Skin of body (tissue), 2 donors: ENCODE results near the gene CKAP2L. TPM values are rescaled to one million over a fixed set of nuclear protein-coding genes. Genes with fewer than 3 reads are reported as not detected.

ENCODE experiments used
- DNase-seq: peaks from one replicate; lab custom pipeline; 2025; lab: John Stamatoyannopoulos, UW
- total RNA-seq: library from RNA; depleted of rRNA; stranded (reverse); fragments of >200 nt; gene quantifications from one replicate; pipeline ENCODE4 v1.2.3, GENCODE V29; 2014

Gene CKAP2L
- total RNA-seq, 1 donor from 2014 or later = 6.0 TPM

- no peak for DNase-seq
Measured at GRCh38 chr2:112767693-112768330, 3.4 kb upstream of the CKAP2L start.

DNA sequence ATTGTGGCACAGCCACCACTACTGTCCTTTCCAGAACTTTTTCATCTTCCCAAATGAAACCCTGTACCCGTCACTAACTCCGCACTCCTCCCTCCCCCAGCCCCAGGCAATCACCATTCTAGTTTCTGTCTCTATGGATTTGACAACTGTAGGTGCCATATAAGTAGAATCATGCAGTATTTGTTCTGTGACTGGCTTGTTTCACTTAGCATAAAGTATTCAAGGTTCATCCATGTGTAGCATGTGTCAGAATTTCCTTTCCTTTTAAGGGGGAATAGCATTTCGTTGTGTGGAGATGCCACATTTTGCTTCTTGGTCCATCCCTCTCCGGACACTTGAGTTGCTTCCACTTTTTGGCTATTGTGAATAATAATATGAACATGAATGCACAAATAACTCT, 842 bp upstream of the CKAP2L start:
- DNase-seq = no peak

- DNase-seq = no peak
Measured at GRCh38 chr2:112762276-112762675, 2.1 kb downstream of the CKAP2L start.

DNA sequence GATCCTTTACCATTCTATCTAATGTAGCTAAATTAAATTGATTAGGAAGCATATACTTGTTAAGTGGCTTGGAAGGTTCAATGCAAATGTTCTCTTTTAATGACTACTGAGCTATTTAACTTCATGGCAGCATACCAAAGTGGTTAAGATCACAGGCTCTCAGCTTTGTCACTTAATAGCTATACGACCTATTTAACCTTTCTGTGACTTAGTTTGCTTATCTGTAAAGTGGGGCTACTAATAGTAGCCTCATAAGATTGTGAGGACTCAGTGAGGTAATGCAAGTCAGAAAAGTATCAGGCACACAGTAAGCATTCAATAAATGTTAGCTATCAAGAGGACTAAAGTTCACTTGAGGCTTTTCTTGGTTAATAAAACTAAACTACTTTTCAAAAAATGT, 4.3 kb downstream of the CKAP2L start:
- DNase-seq = no peak

- no peak for DNase-seq
Measured at GRCh38 chr2:112758711-112759110, 5.7 kb downstream of the CKAP2L start.

DNA sequence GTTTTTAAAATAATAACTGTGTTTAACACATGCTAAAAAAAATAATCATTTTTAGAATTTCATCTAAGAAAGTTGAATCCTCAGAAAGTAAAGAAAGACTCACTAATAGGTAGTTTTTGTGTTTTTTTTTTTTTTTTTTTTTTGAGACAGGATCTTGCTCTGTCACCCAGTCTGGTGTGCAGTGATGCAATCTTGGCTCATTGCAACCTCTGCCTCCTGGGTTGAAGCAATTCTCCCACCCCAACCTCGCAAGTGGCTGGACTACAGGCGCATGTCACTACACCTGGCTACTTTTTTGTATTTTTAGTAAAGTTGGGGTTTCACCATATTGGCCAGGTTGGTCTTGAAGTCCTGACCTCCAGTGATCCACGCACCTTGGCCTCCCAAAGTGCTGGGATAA, 7.1 kb downstream of the CKAP2L start:
- DNase-seq = no peak

GRCh38 chr2:112756207-112756606, 8.2 kb downstream of the CKAP2L start:
- no peak for DNase-seq

- DNase-seq = no peak
Measured at GRCh38 chr2:112755444-112755843, 9.0 kb downstream of the CKAP2L start.

- no peak for DNase-seq
Measured at GRCh38 chr2:112754564-112754963, 9.8 kb downstream of the CKAP2L start.

GRCh38 chr2:112752667-112753066, 11.7 kb downstream of the CKAP2L start:
- DNase-seq = no peak

DNA sequence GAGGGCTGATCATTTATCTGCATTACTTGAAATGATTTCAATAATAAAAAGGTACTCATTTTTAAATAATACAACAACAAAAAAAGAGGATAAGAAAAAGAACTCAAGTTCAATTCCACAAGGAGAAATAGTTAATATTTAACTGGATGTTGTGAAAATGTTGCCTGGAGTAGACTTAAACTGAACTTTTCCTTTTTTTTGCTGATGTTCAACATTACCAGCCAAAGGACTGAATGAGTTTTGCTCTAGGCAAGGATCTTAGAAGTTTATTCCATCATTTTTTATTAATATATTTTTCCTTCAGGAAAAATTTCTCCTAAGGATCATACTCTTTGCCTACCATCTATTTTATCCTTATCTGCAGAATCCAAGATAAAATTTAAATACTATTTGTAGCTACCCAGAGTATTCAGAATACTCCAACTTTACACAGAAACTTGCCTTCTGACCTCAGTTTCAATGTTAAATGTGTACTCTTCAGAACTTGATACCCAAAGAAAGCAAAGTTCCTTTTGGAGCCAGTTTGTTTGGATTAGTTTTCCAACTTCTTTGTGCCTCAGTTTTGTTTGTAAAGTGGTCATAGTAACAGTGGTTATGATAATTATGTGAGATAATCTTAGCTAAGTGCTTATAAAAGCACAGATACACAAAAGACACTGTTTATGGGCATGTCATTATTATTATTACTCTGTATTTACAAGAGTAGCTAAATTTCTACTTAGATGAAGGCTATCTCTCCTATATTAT, 12.8 kb downstream of the CKAP2L start:
- no peak for DNase-seq

DNA sequence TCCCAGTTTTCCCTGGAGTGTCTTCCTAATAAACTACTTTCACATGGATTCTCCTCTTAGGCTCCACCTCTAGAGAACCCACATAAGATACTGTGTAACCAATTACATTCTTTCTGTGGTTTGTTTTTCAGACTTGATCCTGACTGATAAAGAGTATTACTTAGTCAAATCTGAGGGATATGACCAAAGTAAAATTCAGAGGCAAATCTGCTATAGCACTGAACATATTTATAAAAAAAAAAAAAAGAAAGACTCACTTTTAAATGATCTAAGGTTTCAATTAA, 13.9 kb downstream of the CKAP2L start:
- no peak for DNase-seq

- peak; percentile 44 for DNase-seq
Measured at GRCh38 chr2:112749755-112750559, 14.5 kb downstream of the CKAP2L start.

- DNase-seq = no peak
Measured at GRCh38 chr2:112740527-112740926, 23.9 kb downstream of the CKAP2L start.

GRCh38 chr2:112737542-112738232, 26.7 kb downstream of the CKAP2L start:
- DNase-seq = no peak

DNA sequence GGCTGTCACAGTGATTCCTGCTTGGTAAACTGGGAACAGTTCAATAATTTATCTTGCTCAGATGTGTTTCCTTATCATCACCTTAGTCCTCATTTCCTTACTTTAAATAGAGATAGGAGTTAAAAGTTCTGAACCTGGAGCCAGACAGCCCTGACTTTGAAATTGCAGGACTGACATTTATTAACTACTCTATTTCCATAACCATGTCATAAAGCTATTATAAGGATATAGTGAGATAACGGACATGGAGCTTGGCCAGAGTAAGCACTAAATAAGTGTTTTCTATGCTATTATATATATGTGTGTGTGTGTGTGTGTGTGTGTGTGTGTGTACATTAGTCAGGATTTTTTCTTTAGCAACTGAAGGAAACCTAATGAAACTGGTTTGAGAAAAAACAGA, 30.5 kb downstream of the CKAP2L start:
- DNase-seq = no peak

GRCh38 chr2:112733456-112733855, 31.0 kb downstream of the CKAP2L start:
- DNase-seq = no peak

DNA sequence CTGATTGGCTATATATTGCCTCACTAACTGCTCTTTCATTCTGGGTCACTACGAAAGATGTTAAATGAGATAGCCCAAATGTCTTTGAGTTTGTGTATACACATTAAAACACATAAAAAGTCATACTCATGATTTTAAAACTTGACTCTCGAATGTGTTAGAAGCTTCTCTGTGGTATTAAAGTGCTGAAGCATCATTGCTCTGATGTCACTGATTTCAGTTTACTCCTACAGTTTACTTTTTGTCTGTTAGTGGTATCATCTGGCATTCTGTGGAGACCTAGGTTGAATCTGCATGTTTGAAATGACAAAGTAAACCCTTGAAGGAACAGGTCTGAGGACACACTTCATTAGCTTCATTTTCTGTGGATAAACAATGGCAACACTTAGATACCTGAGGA, 32.9 kb downstream of the CKAP2L start:
- no peak for DNase-seq

- DNase-seq = no peak
Measured at GRCh38 chr2:112730791-112731190, 33.6 kb downstream of the CKAP2L start.

GRCh38 chr2:112730216-112730615, 34.2 kb downstream of the CKAP2L start:
- DNase-seq = no peak

- DNase-seq = no peak
Measured at GRCh38 chr2:112728378-112729175, 35.8 kb downstream of the CKAP2L start.
